Stimulated activated CD8-positive, alpha-beta memory T cell treated with anti-CD3 and anti-CD28 coated beads, Interleukin-4, amount 100 ng/mL, for 4 hours (primary cell): ENCODE results near the gene RAD17.
"Not testable (repeated sequence)": the region's sequence is repeated elsewhere in the genome, so short reads cannot be mapped to it uniquely, and the experiment has no call there.

ENCODE experiments used
- DNase-seq, 2 donors: peaks; one replicate each; pipeline ENCODE4 v3.0.0-alpha.2; 2020; ENCODE audit warnings: low read depth in 2 of 2, low spot score in 1 of 2

Gene RAD17

DNA sequence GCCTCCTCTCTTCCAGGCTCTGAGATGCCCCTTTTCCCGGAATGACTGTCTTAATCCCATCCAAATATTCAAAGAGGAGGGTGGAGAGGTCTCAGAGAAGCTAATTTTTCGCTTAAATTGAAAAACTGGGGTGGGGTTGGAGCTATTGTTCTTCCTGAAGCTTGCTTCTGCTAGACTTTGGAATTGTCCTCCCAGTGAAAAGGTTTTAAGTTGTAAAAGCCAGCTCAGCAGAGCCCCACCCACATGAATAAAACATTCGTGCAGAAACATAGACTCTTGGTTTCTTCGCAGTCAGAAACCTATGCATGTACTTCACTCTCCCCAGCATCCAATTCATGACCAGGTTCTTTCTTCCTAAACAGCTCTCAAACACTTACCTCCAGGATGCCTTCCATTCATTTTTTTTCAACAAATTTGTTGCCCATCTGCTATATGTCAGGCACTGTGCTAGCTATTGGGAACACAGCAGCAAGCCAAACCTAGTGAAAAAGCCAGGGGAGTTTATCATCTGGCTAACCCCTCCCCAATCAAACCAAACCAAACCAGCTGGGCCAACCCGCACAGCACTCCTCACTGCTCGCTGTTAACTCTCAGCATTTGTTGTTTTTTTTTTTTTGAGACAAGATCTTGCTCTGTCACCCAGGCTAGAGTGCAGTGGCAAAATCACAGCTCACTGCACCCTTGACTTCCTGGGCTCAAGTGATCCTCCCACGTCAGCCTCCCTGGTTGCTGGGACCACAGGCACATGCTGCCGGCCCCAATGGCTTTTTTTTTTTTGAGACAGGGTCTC, 85.0 kb downstream of the RAD17 start:
- DNase-seq = no peak

DNA sequence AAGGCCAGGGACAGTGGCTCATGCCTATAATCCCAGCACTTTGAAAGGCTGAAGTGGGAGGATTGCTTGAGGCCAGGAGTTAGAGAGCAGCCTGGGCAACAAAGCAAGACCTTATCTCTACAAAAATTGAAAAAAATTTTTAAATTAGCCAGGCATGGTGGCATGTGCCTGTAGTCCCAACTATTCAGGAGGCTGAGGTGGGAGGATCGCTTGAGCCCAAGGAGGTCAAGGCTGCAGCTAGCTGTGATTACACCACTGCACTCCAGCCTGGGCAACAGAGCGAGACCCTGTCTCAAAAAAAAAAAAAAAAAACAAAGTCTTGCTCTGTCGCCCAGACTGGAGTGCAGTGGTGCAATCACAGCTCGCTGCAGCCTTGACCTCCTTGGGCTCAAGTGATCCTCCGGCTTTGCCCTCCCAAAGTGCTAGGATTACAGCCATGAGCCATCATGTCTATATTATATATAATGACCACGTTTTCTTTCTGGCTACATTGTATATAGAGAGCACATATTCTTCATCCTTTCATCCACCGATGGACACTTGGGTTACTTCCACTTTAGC, 85.9 kb downstream of the RAD17 start:
- not testable (repeated sequence) for DNase-seq

DNA sequence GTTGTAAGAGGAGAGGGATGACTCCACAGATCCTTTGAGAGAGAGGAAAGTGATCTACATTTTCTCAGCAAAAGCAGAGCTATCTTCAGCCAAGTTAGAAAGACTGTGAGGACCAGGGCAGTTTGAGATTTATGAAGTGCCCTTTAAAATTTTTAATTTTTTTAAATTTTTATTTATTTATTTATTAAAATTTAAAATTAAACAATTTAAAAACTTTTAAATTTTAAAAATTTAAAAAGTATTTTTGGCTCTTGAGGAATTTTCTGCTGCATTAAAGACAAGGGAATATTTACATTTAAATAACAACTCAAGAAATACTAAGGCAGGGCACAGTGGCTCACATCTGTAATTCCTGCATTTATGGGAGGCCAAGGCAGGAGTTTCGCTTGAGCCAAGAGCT, 92.6 kb downstream of the RAD17 start:
- DNase-seq = no peak
